HEK293T (cell line): ENCODE results near the gene SMIM44.
A peak's percentile ranks its signal among the peaks of the same experiment; 100 is the strongest.
"Not testable (repeated sequence)": the region's sequence is repeated elsewhere in the genome, so short reads cannot be mapped to it uniquely, and the experiment has no call there.

Experiments used
- CTCF ChIA-PET: fragments of 350-600 bp; formaldehyde crosslinking; extraction: SDS; loops from one replicate; lab custom pipeline; 2021; ENCODE audit warnings: antibody characterized with exemption, inconsistent platforms; lab: Yijun Ruan, JAX
- POLR2A ChIA-PET: fragments of 350-600 bp; formaldehyde crosslinking; extraction: SDS; loops from one replicate; lab custom pipeline; 2020; ENCODE audit warnings: antibody characterized with exemption, inconsistent platforms; lab: Yijun Ruan, JAX
- DNase-seq: peaks from one replicate; pipeline ENCODE4 v3.0.0; 2012; ENCODE audit warnings: mixed read lengths; ENCODE audit errors: extremely low spot score
- ARNT ChIP-seq: fragments of 450-650 bp; IDR thresholded peaks from 2 replicates; pipeline ENCODE4 v1.6.1; 2017; ENCODE audit warnings: mild to moderate bottlenecking
- BHLHE40 ChIP-seq: fragments of 450-650 bp; IDR thresholded peaks from 2 replicates; pipeline ENCODE4 v1.6.1; 2016; ENCODE audit warnings: mild to moderate bottlenecking, moderate library complexity, borderline replicate concordance
- CTBP1 ChIP-seq: fragments of 450-650 bp; IDR thresholded peaks from 2 replicates; pipeline ENCODE4 v1.6.1; 2016; ENCODE audit warnings: borderline replicate concordance
- ELF4 ChIP-seq: fragments of 450-650 bp; IDR thresholded peaks from 2 replicates; pipeline ENCODE4 v1.6.1; 2017; ENCODE audit warnings: antibody characterized with exemption
- FOXA1 ChIP-seq: fragments of 450-650 bp; IDR thresholded peaks from 2 replicates; pipeline ENCODE4 v1.6.1; 2016; ENCODE audit warnings: mild to moderate bottlenecking
- FOXK2 ChIP-seq: fragments of 450-650 bp; IDR thresholded peaks from 2 replicates; pipeline ENCODE4 v1.6.1; 2016; ENCODE audit warnings: mild to moderate bottlenecking
- FOXM1 ChIP-seq: fragments of 450-650 bp; IDR thresholded peaks from 2 replicates; pipeline ENCODE4 v1.6.1; 2017; ENCODE audit warnings: mild to moderate bottlenecking, borderline replicate concordance
- HDGF ChIP-seq: fragments of 450-650 bp; IDR thresholded peaks from 2 replicates; pipeline ENCODE4 v1.6.1; 2017; ENCODE audit warnings: antibody characterized with exemption, borderline replicate concordance
- L3MBTL2 ChIP-seq: fragments of 450-650 bp; conservative IDR thresholded peaks from 2 replicates; pipeline ENCODE4 v1.6.1; 2016; ENCODE audit warnings: mild to moderate bottlenecking
- LEF1 ChIP-seq: fragments of 450-650 bp; IDR thresholded peaks from 2 replicates; pipeline ENCODE4 v1.6.1; 2017; ENCODE audit warnings: mild to moderate bottlenecking, borderline replicate concordance
- NFRKB ChIP-seq: fragments of 450-650 bp; IDR thresholded peaks from 2 replicates; pipeline ENCODE4 v1.6.1; 2016; ENCODE audit warnings: mild to moderate bottlenecking, moderate library complexity
- PKNOX1 ChIP-seq: fragments of 450-650 bp; IDR thresholded peaks from 2 replicates; pipeline ENCODE4 v1.6.1; 2016
- SP1 ChIP-seq: fragments of 450-650 bp; IDR thresholded peaks from 2 replicates; pipeline ENCODE4 v1.6.1; 2017
- SUZ12 ChIP-seq: fragments of 450-650 bp; IDR thresholded peaks from 2 replicates; pipeline ENCODE4 v1.6.1; 2016; ENCODE audit warnings: mild to moderate bottlenecking
- TARDBP ChIP-seq: fragments of 450-650 bp; IDR thresholded peaks from 2 replicates; pipeline ENCODE4 v1.6.1; 2016
- ZNF384 ChIP-seq: fragments of 450-650 bp; IDR thresholded peaks from 2 replicates; pipeline ENCODE4 v1.6.1; 2016

SMIM44 gene

DNA sequence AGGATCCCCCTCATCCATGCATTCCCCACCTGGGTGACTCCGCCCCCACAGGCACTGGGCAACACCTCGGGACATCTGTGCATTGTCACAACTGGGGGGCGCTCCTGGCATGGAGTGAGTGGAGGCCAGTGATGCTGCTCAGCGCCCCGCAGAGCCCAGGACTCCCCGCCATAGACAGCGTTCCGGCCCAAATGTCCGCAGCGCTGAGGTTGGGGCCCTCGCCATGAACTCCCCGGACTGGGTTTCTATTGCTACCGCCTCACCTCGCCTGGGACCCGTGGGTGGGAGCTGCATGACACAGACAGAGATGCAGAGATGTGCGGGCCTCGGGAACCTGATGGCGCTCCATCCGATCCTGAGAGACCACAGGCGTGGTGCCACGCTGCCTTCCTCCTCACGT, 27.5 kb upstream of the SMIM44 start:
- POLR2A ChIA-PET, result no interaction called here
- DNase-seq, result no peak
- CTCF ChIA-PET, result no interaction called here
- TF ChIP-seq PKNOX1, result no peak
- no peak for TF ChIP-seq FOXK2
- no peak for TF ChIP-seq TARDBP
- no peak for TF ChIP-seq HDGF
- TF ChIP-seq LEF1, result no peak
- TF ChIP-seq SP1, result no peak
- no peak for TF ChIP-seq L3MBTL2
- no peak for TF ChIP-seq ZNF384
- no peak for TF ChIP-seq ARNT
- no peak for TF ChIP-seq NFRKB

DNA sequence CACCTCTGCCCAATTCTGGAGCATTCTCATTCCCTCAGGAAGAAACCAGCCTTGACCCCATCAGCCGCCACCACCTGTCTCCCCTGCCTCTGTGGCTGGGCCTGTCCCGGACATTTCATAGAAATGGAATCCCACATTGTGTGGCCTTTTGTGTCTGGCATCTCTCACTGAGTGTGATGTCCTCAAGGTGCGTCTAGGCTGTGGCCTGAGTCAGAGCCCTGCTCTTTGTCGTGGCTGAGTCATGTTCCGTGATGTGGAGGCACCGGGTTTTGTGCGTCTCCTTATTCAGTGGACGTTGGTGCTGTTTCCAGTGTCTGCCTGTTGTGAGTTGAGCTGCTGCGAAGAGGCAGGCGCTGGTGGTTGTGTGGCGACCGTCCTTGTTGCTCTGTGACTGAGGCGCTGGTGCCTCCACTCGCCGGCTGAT, 26.3 kb upstream of the SMIM44 start:
- TF ChIP-seq TARDBP (no peak), SUZ12 (no peak), PKNOX1 (no peak), FOXM1 (no peak), HDGF (no peak), LEF1 (no peak), BHLHE40 (no peak), L3MBTL2 (no peak), ZNF384 (no peak), ARNT (no peak), FOXA1 (no peak), ELF4 (no peak), FOXK2 (no peak), SP1 (no peak), CTBP1 (no peak), NFRKB (no peak)
- ChIA-PET POLR2A (no interaction called here), CTCF (no interaction called here)
- no peak for DNase-seq

GRCh38 chr19:3508771-3509535, 25.7 kb upstream of the SMIM44 start:
- CTCF ChIA-PET, result no interaction called here
- POLR2A ChIA-PET, result no interaction called here
- no peak for TF ChIP-seq BHLHE40
- TF ChIP-seq SP1, result no peak
- TF ChIP-seq PKNOX1, result no peak
- no peak for TF ChIP-seq ELF4
- no peak for TF ChIP-seq NFRKB
- TF ChIP-seq LEF1, result no peak
- no peak for TF ChIP-seq FOXK2
- TF ChIP-seq ARNT, result no peak
- TF ChIP-seq L3MBTL2, result no peak
- no peak for TF ChIP-seq CTBP1
- no peak for TF ChIP-seq FOXA1
- no peak for TF ChIP-seq FOXM1
- TF ChIP-seq HDGF, result no peak
- TF ChIP-seq TARDBP, result no peak
- no peak for TF ChIP-seq ZNF384
- no peak for TF ChIP-seq SUZ12

DNA sequence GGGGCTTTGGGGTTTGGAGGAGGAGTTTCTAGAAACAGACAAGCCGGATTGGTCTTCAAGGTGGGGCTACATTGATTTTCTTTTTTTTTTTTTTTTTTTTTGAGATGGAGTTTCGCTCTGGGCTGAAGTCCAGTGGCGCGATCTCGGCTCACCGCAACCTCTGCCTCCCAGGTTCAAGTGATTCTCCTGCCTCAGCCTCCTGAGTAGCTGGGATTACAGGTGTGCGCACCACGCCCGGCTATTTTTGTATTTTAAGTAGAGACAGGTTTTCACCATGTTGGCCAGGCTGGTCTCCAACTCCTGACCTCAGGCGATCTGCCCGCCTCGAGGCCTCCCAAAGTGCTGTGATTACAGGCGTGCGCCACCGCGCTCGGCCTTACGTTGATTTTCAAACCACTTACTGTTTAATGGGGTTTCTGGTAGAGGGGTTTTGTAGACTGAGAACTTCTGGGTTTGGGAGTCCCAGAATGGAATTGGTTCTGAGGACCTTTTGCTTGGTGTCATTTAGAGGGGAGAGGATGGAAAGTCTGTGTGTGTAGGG, 24.9 kb upstream of the SMIM44 start:
- 0 out of 2 replicates have a peak, but pooled peaks have one; percentile 25 for TF ChIP-seq ZNF384
- CTCF ChIA-PET, DNase-seq, POLR2A ChIA-PET: not testable (repeated sequence)

More at GRCh38 chr19:3508771-3509535, 25.7 kb upstream of the SMIM44 start:
- no peak for DNase-seq

- CTCF ChIA-PET, result no interaction called here
- DNase-seq, result no peak
- POLR2A ChIA-PET, result no interaction called here
Measured at GRCh38 chr19:3507371-3508120, 24.3 kb upstream of the SMIM44 start.

More at GRCh38 chr19:3507371-3508120, 24.3 kb upstream of the SMIM44 start:
- TF ChIP-seq FOXA1, result no peak
- TF ChIP-seq SUZ12, result no peak
- no peak for TF ChIP-seq NFRKB
- no peak for TF ChIP-seq BHLHE40
- TF ChIP-seq PKNOX1, result no peak
- TF ChIP-seq L3MBTL2, result no peak
- no peak for TF ChIP-seq SP1
- no peak for TF ChIP-seq LEF1
- no peak for TF ChIP-seq TARDBP
- no peak for TF ChIP-seq CTBP1
- TF ChIP-seq ARNT, result no peak
- TF ChIP-seq FOXM1, result no peak
- no peak for TF ChIP-seq FOXK2
- TF ChIP-seq ELF4, result no peak
- TF ChIP-seq ZNF384, result no peak
- no peak for TF ChIP-seq HDGF
